Karpas-422 (cell line): Measurements from ENCODE around the gene AMOT. TPM values are rescaled to one million over a fixed set of nuclear protein-coding genes. Genes with fewer than 3 reads are reported as not detected.

Experiments
- DNase-seq: peaks from one replicate; pipeline ENCODE4 v3.0.0-alpha.2; 2015
- H2AFZ ChIP-seq: fragments of 200-600 bp; sonication (generic); 2 replicates; pipeline ENCODE4 v1.6.1; 2014; ENCODE audit warnings: antibody characterized with exemption, low read length, mixed read lengths
- H3K27ac ChIP-seq: fragments of 200-600 bp; sonication (generic); 2 replicates; pipeline ENCODE4 v1.5.1; 2014; ENCODE audit warnings: mild to moderate bottlenecking, low read length, moderate library complexity
- H3K27me3 ChIP-seq: fragments of 200-600 bp; sonication (generic); 2 replicates; pipeline ENCODE4 v1.6.1; 2014; ENCODE audit warnings: low read length, mixed read lengths
- H3K36me3 ChIP-seq: fragments of 200-600 bp; sonication (generic); 2 replicates; pipeline ENCODE4 v1.6.1; 2014; ENCODE audit warnings: low read length, mixed read lengths; ENCODE audit not compliant: insufficient read depth
- H3K4me1 ChIP-seq: fragments of 200-600 bp; sonication (generic); 2 replicates; pipeline ENCODE4 v1.6.1; 2014; ENCODE audit warnings: mild to moderate bottlenecking, low read length, mixed read lengths
- H3K4me2 ChIP-seq: fragments of 200-600 bp; sonication (generic); 2 replicates; pipeline ENCODE4 v1.6.1; 2014; ENCODE audit warnings: low read length, low read depth, mild to moderate bottlenecking; ENCODE audit not compliant: poor library complexity, severe bottlenecking
- H3K4me3 ChIP-seq: fragments of 200-600 bp; sonication (generic); 2 replicates; pipeline ENCODE4 v1.5.1; 2014; ENCODE audit warnings: mild to moderate bottlenecking, antibody characterized with exemption, low read length, mixed read lengths
- H3K79me2 ChIP-seq: fragments of 200-600 bp; sonication (generic); 2 replicates; pipeline ENCODE4 v1.6.1; 2014; ENCODE audit warnings: mild to moderate bottlenecking, low read length, mixed read lengths
- H3K9ac ChIP-seq: fragments of 200-600 bp; sonication (generic); 2 replicates; pipeline ENCODE4 v1.6.0; 2014; ENCODE audit warnings: low read length
- H3K9me2 ChIP-seq: fragments of 200-600 bp; sonication (generic), shearing (Covaris generic); replicated peaks from 2 replicates; pipeline ENCODE4 v1.6.0; 2014; ENCODE audit warnings: mild to moderate bottlenecking, low read length, moderate library complexity; ENCODE audit not compliant: insufficient read depth
- H3K9me3 ChIP-seq: fragments of 300-700, 200-600 bp; sonication (generic); 2 replicates; pipeline ENCODE4 v1.6.1; 2014; ENCODE audit warnings: low read length, mixed read lengths
- H4K20me1 ChIP-seq: fragments of 200-600 bp; sonication (generic); 2 replicates; pipeline ENCODE4 v1.6.1; 2014; ENCODE audit warnings: mild to moderate bottlenecking, antibody characterized with exemption, low read length, low read depth; ENCODE audit not compliant: insufficient read depth
- total RNA-seq: library from RNA; depleted of rRNA; stranded (reverse); fragments of >200 nt; shearing (Covaris generic); gene quantifications from 2 replicates; pipeline ENCODE4 v1.2.3, GENCODE V29; 2014; ENCODE audit warnings: low replicate concordance

AMOT gene
- total RNA-seq, 1 experiment from 2014 or later, result not detected

DNA sequence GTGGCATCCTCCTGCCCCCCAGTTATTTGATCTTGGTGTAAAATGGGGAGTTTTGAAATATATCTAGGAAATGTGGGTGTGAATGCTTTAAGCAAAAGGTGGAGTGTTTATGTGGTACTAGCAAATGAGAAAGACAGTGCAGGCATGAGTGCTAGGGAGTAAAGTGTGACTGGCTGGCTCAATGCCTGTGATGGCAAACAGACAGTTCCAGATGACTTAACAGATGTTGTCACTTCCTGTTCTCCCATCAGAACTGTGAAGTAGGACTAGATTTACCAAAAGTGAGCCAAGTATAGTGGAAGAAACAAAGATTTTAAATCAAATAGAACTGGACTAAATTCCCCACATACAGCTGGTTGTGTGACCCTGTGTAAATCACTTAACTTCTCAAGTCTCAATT lies 8.4 kb upstream of the AMOT start:
- no peaks in the 10 kb centered on the region for H3K9me3 ChIP-seq
- no peak overlapping the region for H3K4me2 ChIP-seq
- no peak overlapping the region for H3K4me3 ChIP-seq
- H2AFZ ChIP-seq, result no peak overlapping the region
- no peaks in the 10 kb centered on the region; the same call in 1 of the 2 replicates for H3K9me2 ChIP-seq
- no peaks in the 10 kb centered on the region for H3K36me3 ChIP-seq
- no peaks in the 10 kb centered on the region for H3K79me2 ChIP-seq
- H3K27me3 ChIP-seq, result no peaks in the 10 kb centered on the region
- no peak overlapping the region for H3K9ac ChIP-seq
- DNase-seq, result no peak
- H4K20me1 ChIP-seq, result no peaks in the 10 kb centered on the region
- H3K27ac ChIP-seq, result no peak overlapping the region
- H3K4me1 ChIP-seq, result no peaks in the 10 kb centered on the region

DNA sequence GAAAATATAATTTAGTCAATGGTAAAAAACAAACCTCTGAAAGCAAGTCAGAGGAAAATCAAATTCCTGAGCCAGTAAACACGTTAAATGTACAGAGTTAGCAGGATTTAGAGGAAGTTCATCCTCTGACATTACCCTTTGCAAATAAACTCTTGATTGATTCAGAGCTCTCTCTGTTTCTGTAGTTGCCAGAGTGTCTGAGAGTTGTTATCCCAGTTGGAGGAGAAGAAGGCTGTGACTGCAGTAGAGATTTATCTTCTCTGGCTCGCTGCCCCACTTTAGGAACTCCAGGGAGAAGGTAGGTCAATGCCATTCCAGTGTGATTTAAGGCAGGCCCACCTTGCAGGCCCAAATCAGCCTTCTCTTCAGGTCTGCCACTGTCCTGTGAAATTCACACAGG lies 6.2 kb upstream of the AMOT start:
- Histone ChIP-seq H3K79me2 (no peaks in the 10 kb centered on the region), H3K27ac (no peak overlapping the region), H3K9ac (no peak overlapping the region), H4K20me1 (no peaks in the 10 kb centered on the region), H3K9me3 (no peaks in the 10 kb centered on the region), H3K9me2 (no peaks in the 10 kb centered on the region; the same call in 1 of the 2 replicates), H3K4me3 (no peak overlapping the region), H3K4me2 (no peak overlapping the region), H3K36me3 (no peaks in the 10 kb centered on the region), H2AFZ (no peak overlapping the region), H3K4me1 (no peaks in the 10 kb centered on the region), H3K27me3 (no peaks in the 10 kb centered on the region)
- no peak for DNase-seq

DNA sequence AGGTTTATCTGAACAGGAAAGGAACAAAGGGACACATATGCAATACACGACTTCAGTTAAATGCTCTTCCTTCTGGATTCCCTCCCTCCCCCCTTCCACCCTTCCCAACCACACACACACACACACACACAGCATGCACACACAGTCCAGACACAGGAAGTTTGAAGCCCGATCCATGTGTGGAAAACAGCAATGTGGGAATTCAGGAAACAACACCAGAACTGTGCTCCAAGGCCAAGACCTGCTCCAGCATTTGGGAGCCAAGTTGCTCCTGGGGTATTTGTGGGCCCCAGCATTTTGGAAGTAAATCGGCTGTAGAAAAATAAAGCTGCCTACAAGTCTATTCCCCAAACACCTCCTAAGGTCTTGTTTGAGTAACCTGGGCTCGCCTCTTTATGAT lies 5.6 kb upstream of the AMOT start:
- Histone ChIP-seq H4K20me1 (no peaks in the 10 kb centered on the region), H3K79me2 (no peaks in the 10 kb centered on the region), H3K9me2 (no peaks in the 10 kb centered on the region; the same call in 1 of the 2 replicates), H3K4me2 (no peak overlapping the region), H3K9ac (no peak overlapping the region), H3K36me3 (no peaks in the 10 kb centered on the region), H3K9me3 (no peaks in the 10 kb centered on the region), H3K4me1 (no peaks in the 10 kb centered on the region), H3K27ac (no peak overlapping the region), H2AFZ (no peak overlapping the region), H3K27me3 (no peaks in the 10 kb centered on the region), H3K4me3 (no peak overlapping the region)
- no peak for DNase-seq

DNA sequence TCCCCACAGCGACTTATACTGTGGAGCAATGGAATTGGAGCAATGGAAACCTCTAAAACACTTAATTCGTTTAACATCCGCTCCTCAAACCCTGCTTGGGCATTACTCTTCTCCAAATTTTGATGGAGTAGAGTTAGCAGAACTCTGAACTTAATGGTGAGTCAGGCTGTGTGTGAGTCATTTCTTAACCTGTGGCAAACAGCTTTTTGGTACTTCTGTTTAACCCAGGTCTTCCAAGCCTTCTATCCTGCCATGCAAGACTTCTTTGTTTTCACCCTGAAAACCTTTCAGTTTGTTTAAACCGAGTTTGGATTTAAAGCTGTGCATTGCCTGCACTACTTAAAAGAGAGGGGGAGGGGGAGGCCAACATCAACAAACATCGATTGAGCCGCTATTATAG lies 3.6 kb upstream of the AMOT start:
- H3K79me2 ChIP-seq, result no peaks in the 10 kb centered on the region
- no peak for DNase-seq
- H3K9me3 ChIP-seq, result no peaks in the 10 kb centered on the region
- no peaks in the 10 kb centered on the region for H3K27me3 ChIP-seq
- H3K4me1 ChIP-seq, result no peaks in the 10 kb centered on the region
- no peak overlapping the region for H3K4me3 ChIP-seq
- H3K9ac ChIP-seq, result no peak overlapping the region
- no peak overlapping the region for H2AFZ ChIP-seq
- H4K20me1 ChIP-seq, result no peaks in the 10 kb centered on the region
- no peaks in the 10 kb centered on the region for H3K9me2 ChIP-seq
- H3K36me3 ChIP-seq, result no peaks in the 10 kb centered on the region
- H3K27ac ChIP-seq, result no peak overlapping the region
- H3K4me2 ChIP-seq, result no peak overlapping the region

DNA sequence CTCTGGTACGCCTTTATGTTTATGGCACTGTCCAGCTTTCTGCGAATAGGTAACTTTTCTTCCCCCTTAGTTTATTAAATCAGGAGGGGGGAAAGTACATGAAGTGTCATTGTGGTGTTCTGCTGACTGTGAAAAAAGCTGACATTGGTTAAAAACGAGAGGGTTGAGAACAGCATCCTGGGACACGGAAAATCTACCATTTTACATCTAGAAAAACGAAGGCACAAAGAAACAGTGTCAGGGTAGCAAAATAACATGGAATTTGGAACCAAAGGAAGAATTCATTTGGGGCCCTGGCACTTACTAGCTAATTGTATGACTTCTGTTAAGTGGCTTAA lies 1.2 kb upstream of the AMOT start:
- no peak overlapping the region for H3K4me3 ChIP-seq
- no peak overlapping the region for H2AFZ ChIP-seq
- no peak overlapping the region for H3K27ac ChIP-seq

DNA sequence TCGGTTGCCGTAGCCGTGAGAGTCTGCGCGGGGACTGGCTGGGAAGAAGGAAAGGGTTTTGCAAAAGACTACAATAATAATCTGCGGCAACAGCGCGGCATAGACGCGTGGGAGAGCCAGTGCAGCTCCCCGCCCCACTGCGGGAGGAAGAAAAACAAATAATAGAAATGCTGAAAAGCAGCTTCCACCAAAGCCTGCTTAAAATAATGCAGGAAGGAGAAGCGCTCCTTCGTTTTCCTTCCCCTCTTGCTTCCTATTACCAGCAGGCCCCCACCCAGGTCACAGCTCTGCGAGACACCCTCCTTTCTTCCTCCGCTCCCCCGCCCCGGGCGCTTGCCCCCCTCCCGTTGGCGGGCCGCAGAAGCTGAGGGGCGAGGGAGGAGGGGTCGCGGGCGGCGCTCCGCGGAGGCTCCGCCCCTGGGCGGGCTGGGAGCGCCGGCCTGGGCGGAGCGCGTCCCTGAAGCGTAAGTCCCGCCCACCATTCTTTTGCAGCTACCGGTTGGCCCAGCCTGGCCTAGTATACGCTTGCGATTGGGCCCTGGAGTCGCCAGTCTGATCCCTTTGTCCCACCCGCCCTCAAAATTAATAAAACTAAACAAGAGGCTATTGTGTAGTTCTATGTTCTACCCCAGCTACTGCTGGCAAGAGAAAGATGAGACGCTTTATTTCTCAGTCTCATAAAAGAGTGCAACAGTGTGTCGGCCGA lies 636 bp upstream of the AMOT start:
- H3K4me2 ChIP-seq, result no peak overlapping the region
- peak; percentile 43 for DNase-seq
- H3K27ac ChIP-seq, result no peak overlapping the region
- H2AFZ ChIP-seq, result no peak overlapping the region
- H3K79me2 ChIP-seq, result no peaks in the 10 kb centered on the region
- H3K27me3 ChIP-seq, result no peaks in the 10 kb centered on the region
- H4K20me1 ChIP-seq, result no peaks in the 10 kb centered on the region
- H3K9me3 ChIP-seq, result no peaks in the 10 kb centered on the region; the same call in 1 of the 2 replicates
- no peak overlapping the region for H3K4me3 ChIP-seq
- no peaks in the 10 kb centered on the region for H3K36me3 ChIP-seq
- H3K9ac ChIP-seq, result no peak overlapping the region
- H3K9me2 ChIP-seq, result no peaks in the 10 kb centered on the region
- no peaks in the 10 kb centered on the region for H3K4me1 ChIP-seq

More for the DNA sequence above, 1.2 kb upstream of the AMOT start:
- no peaks in the 10 kb centered on the region for H3K9me2 ChIP-seq
- no peaks in the 10 kb centered on the region for H3K79me2 ChIP-seq
- H3K9me3 ChIP-seq, result no peaks in the 10 kb centered on the region; the same call in 1 of the 2 replicates
- no peaks in the 10 kb centered on the region for H3K4me1 ChIP-seq
- no peaks in the 10 kb centered on the region for H3K27me3 ChIP-seq
- no peak overlapping the region for H3K4me2 ChIP-seq
- no peak for DNase-seq
- H4K20me1 ChIP-seq, result no peaks in the 10 kb centered on the region
- no peak overlapping the region for H3K9ac ChIP-seq
- no peaks in the 10 kb centered on the region for H3K36me3 ChIP-seq

DNA sequence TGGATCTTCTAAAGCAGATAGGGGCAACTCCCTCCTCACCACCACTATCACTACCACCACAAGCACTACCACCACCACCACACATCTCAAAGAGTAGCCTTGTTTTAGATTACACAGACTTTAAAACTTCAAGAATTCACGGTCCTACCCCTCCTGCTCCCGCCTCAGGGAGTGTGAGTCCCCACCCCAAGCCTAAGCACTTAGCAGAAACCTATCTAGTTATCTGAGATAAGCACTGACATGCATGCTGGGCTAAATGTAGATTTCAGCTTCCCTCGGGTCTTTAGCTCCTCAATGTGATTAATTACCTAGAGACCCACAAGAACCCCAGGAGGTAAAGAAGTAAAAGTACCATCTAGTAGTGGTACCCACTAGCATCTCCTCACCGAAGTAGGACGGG lies 775 bp downstream of the AMOT start:
- Histone ChIP-seq H3K4me3 (no peak overlapping the region), H3K4me2 (no peak overlapping the region), H3K9me2 (no peaks in the 10 kb centered on the region), H4K20me1 (no peaks in the 10 kb centered on the region), H2AFZ (no peak overlapping the region), H3K9ac (no peak overlapping the region), H3K27me3 (no peaks in the 10 kb centered on the region), H3K79me2 (no peaks in the 10 kb centered on the region), H3K27ac (no peak overlapping the region), H3K36me3 (no peaks in the 10 kb centered on the region), H3K4me1 (no peaks in the 10 kb centered on the region), H3K9me3 (no peaks in the 10 kb centered on the region; the same call in 1 of the 2 replicates)
- no peak for DNase-seq

DNA sequence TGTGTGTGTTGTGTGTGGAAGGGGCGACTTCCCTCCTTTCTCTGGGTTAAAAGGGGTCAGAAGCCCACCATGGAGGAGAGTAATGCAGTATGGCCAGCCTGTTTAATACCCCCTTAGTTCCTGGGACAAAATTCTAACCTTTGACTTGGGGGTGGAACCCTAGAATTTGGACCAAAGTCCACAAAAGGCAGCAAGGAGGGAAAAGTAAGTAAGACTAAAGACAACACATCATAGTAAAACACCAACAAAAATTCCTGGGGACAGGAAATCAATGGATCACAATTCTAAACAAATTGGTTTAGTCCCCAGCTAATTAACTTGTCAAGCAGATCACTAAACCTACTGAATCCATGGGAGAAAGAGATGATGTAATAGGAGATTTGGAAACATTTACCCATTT lies 3.1 kb downstream of the AMOT start:
- DNase-seq, result no peak
- no peaks in the 10 kb centered on the region; the same call in 1 of the 2 replicates for H3K9me3 ChIP-seq
- H4K20me1 ChIP-seq, result no peaks in the 10 kb centered on the region
- H3K36me3 ChIP-seq, result no peaks in the 10 kb centered on the region
- H3K4me1 ChIP-seq, result no peaks in the 10 kb centered on the region
- H2AFZ ChIP-seq, result no peak overlapping the region
- no peak overlapping the region for H3K4me2 ChIP-seq
- no peaks in the 10 kb centered on the region for H3K27me3 ChIP-seq
- no peak overlapping the region for H3K4me3 ChIP-seq
- no peaks in the 10 kb centered on the region for H3K79me2 ChIP-seq
- H3K27ac ChIP-seq, result no peak overlapping the region
- no peak overlapping the region for H3K9ac ChIP-seq
- no peaks in the 10 kb centered on the region for H3K9me2 ChIP-seq
